ENCODE measurements around the gene SHANK2. TPM values are rescaled to one million over a fixed set of nuclear protein-coding genes. Genes with fewer than 3 reads are reported as not detected.
A peak's percentile ranks its signal among the peaks of the same experiment; 100 is the strongest.

The SHANK2 gene
- total RNA-seq, 1 donor from 2014 or later = 59.8 TPM

DNA sequence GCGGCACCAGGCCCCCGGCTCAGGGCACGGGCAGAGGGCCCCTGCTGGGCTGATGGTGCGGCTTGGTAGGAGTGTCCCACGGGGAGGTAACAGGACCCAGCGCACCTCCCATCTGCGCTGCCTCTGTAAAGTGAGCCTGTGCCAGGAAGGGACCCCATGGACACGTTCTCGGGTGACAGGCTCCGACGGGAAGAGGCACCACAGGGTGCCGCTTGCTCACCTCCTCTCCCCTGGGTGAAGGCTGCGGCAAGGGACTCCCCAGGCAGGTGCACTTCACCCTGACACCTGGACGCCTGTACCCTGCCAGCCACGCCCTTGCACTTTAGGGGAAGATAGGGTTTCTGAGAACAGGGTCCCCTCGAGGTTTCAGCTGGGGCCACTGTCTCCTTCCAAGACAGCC is 48.1 kb downstream of the SHANK2 start:
- no peaks in the 10 kb centered on the region for H3K27me3 ChIP-seq (ENCODE audit: low read depth)
- no peak overlapping the region for H3K4me3 ChIP-seq
- no peak overlapping the region for H3K27ac ChIP-seq
- intact Hi-C loops (cut with DNase I) = no loop called here
- peaks cover 19% of the 10 kb centered on the region for H3K4me1 ChIP-seq
- ATAC-seq (no peak), DNase-seq (peak; percentile 24)
- no peaks in the 10 kb centered on the region for H3K36me3 ChIP-seq
- TF ChIP-seq, protein P1, sequence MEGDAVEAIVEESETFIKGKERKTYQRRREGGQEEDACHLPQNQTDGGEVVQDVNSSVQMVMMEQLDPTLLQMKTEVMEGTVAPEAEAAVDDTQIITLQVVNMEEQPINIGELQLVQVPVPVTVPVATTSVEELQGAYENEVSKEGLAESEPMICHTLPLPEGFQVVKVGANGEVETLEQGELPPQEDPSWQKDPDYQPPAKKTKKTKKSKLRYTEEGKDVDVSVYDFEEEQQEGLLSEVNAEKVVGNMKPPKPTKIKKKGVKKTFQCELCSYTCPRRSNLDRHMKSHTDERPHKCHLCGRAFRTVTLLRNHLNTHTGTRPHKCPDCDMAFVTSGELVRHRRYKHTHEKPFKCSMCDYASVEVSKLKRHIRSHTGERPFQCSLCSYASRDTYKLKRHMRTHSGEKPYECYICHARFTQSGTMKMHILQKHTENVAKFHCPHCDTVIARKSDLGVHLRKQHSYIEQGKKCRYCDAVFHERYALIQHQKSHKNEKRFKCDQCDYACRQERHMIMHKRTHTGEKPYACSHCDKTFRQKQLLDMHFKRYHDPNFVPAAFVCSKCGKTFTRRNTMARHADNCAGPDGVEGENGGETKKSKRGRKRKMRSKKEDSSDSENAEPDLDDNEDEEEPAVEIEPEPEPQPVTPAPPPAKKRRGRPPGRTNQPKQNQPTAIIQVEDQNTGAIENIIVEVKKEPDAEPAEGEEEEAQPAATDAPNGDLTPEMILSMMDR (IDR thresholded peaks at IDR 0.05) = no peak
- no peaks in the 10 kb centered on the region for H3K9me3 ChIP-seq

DNA sequence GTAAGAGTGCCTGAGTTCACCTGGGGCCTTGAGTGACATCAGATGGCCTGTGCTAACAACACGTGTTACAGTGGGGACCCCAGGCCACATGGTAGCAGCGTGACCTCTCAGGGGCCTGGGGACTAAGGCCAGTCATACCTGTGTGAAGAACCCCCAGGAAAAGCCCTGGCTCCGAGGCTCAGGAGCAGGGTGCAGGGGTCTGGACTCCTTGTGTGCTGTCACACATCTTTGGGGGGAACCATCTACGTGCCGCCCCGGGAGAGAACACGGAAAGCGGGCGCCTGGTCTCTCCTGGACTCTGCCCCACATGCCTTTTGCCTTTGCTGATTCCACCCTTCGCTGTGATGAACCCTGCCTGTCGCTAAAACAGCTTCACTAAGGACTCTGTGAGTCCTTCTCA is 48.7 kb downstream of the SHANK2 start:
- intact Hi-C loops (cut with DNase I) = no loop called here
- H3K36me3 ChIP-seq = no peaks in the 10 kb centered on the region
- H3K4me1 ChIP-seq = peaks cover 19% of the 10 kb centered on the region
- H3K27me3 ChIP-seq (ENCODE audit: low read depth) = no peaks in the 10 kb centered on the region
- H3K27ac ChIP-seq = no peak overlapping the region
- ATAC-seq (no peak), DNase-seq (peak; percentile 22)
- TF ChIP-seq, protein P1 (IDR thresholded peaks at IDR 0.05) = no peak
- H3K9me3 ChIP-seq = no peaks in the 10 kb centered on the region
- H3K4me3 ChIP-seq = no peak overlapping the region

DNA sequence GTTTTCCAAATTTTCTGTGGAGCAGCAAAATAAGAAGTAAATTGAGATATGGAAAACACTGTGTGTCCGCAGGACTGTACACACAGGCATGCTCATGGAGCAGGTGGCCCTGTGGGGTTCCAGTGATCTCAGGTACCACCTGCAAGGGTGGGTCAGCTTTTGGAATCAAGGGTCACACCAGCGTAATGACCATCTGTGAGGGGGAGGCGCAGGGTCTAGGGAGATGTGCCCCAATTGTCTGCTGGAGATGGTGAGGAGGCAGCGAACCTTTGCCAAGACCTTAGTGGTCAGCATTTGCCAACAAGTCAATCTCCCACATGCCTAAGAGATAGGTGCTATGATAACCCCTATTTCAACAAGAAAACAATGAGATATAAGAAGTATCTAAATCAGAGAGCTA is 49.4 kb downstream of the SHANK2 start:
- no peak for DNase-seq
- intact Hi-C loops (cut with DNase I) = no loop called here
- ATAC-seq = no peak
- Histone ChIP-seq H3K9me3 (no peaks in the 10 kb centered on the region), H3K4me3 (no peak overlapping the region), H3K27ac (no peak overlapping the region), H3K36me3 (no peaks in the 10 kb centered on the region), H3K27me3 (ENCODE audit: low read depth) (no peaks in the 10 kb centered on the region), H3K4me1 (peaks cover 19% of the 10 kb centered on the region)
- TF ChIP-seq, protein P1 (IDR thresholded peaks at IDR 0.05) = no peak

DNA sequence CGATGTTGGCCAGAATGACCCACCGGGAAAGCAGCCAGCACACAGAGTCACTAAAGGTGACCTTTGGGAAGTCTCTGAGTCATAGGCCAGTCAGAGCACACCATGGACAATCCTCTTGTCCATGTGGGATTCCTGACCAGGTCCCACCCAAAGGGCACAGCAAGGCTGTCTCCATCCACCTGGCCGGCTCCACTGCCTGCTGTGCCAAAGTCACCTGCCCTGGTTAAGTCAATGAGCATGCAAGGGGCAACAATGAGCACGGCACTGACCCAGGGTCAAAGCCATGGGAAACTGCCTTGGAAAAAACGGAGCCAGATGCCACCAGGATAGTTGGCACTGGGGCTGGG is 49.8 kb downstream of the SHANK2 start:
- TF ChIP-seq, protein P1 (IDR thresholded peaks at IDR 0.05) = no peak
- no peak overlapping the region for H3K27ac ChIP-seq
- no peak overlapping the region for H3K4me3 ChIP-seq
- H3K9me3 ChIP-seq = no peaks in the 10 kb centered on the region
- no peaks in the 10 kb centered on the region for H3K36me3 ChIP-seq
- no peak for ATAC-seq
- DNase-seq = peak; percentile 25
- no peaks in the 10 kb centered on the region for H3K27me3 ChIP-seq (ENCODE audit: low read depth)
- H3K4me1 ChIP-seq = peaks cover 19% of the 10 kb centered on the region
- intact Hi-C loops (cut with DNase I) = no loop called here

Other genes starting within 250 kb of the SHANK2 start
- 64.2 TPM for gene DHCR7, start 195.8 kb upstream of the SHANK2 start, total RNA-seq
- 95.0 TPM for gene NADSYN1, start 200.6 kb upstream of the SHANK2 start, total RNA-seq

All from lower lobe of right lung (tissue), 2 donors.